ENCODE data around the gene NT5DC4.

DNA sequence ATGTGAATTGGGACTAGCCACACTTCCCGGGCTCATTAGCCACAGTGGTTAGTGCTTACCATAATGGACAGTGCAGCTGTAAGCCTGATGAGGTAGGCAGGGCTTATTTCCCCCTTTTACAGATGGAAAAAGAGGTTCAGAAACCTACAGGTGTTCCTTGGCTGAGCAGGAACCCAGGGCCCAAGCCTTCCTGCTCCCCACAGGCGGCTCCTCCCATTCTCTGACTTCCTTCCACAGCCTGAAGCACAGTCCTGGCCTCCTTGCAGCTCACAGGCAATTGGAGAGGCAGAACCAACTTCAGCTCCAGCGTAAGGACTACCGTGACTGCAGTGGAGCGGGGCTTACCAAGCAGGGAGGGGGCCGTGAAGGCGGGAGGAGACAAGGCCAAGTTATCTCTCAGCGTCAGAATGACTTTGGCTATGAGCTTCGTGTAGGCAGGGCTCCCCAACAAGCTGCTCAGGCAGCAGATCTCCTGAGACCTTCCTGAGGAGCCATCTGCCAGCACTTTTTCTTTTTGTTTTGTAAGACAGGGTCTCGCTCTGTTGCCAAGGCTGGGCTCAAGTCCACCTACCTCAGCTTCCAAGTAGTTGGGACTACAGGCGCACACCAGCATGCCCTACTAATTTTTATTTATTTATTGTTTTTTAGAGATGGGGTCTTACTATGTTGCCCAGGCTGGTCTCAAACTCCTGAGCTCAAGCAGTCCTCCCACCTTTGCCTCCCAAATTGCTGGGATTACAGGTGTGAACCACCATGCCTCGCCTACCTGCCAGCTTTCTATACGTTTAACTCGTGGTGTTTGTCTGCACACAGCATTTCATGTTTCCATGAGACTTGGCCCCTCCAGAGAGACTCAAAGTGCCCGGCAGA, 34.2 kb upstream of the NT5DC4 start:
- no peak for TF ChIP-seq CTCF (conservative IDR thresholded peaks at IDR 0.05; ENCODE audit: low read depth, low read length)
- no peak for TF ChIP-seq CEBPB (IDR thresholded peaks at IDR 0.05; ENCODE audit: low read depth, low read length)
- TF ChIP-seq RCOR1 (IDR thresholded peaks at IDR 0.05; ENCODE audit: insufficient replicate concordance, low read length), result no peak
- no peak for TF ChIP-seq RAD21 (IDR thresholded peaks at IDR 0.05; ENCODE audit: low read length)
- TF ChIP-seq POLR2A (IDR thresholded peaks at IDR 0.05; ENCODE audit: low read depth, low read length), result no peak
- TF ChIP-seq ELK1 (IDR thresholded peaks at IDR 0.05; ENCODE audit: borderline replicate concordance, low read depth, low read length), result no peak
- no peak for TF ChIP-seq SMC3 (IDR thresholded peaks at IDR 0.05; ENCODE audit: low read depth, low read length)
- TF ChIP-seq MAZ (IDR thresholded peaks at IDR 0.05; ENCODE audit: borderline replicate concordance, low read depth, low read length), result no peak
- no peak for TF ChIP-seq MAFK (IDR thresholded peaks at IDR 0.05; ENCODE audit: low read depth, low read length)
- no peak for TF ChIP-seq RFX5 (IDR thresholded peaks at IDR 0.05; ENCODE audit: low read depth, low read length)
- no peak for TF ChIP-seq BHLHE40 (IDR thresholded peaks at IDR 0.05; ENCODE audit: low read depth, low read length)

All from IMR-90 (cell line).